GM12801 (cell line): ENCODE results near the gene ARR3.

Source experiments
- CTCF ChIP-seq: IDR thresholded peaks from one replicate; pipeline ENCODE4 v1.5.1; 2011; ENCODE audit warnings: control low read depth; ENCODE audit not compliant: insufficient read length; ENCODE audit errors: extremely low read depth

ARR3 gene

GRCh38 chrX:70241501-70241900 is 26.6 kb upstream of the ARR3 start:
- TF ChIP-seq CTCF, result no peak

GRCh38 chrX:70244881-70245280 is 23.3 kb upstream of the ARR3 start:
- TF ChIP-seq CTCF, result no peak

- no peak for TF ChIP-seq CTCF
Observed at GRCh38 chrX:70247252-70247651, 20.9 kb upstream of the ARR3 start.

GRCh38 chrX:70252491-70252890 is 15.6 kb upstream of the ARR3 start:
- no peak for TF ChIP-seq CTCF

GRCh38 chrX:70253377-70254062 is 14.6 kb upstream of the ARR3 start:
- TF ChIP-seq CTCF, result no peak

GRCh38 chrX:70254063-70254400 is 14.1 kb upstream of the ARR3 start:
- TF ChIP-seq CTCF, result no peak

GRCh38 chrX:70254909-70255308 is 13.2 kb upstream of the ARR3 start:
- no peak for TF ChIP-seq CTCF

- no peak for TF ChIP-seq CTCF
Observed at GRCh38 chrX:70255452-70255851, 12.7 kb upstream of the ARR3 start.
